Stimulated activated CD4-positive, alpha-beta T cell treated with anti-CD3 and anti-CD28 coated beads, Interleukin-12 subunit alpha, Interleukin-12 subunit beta, amount 100 ng/mL, for 48 hours (primary cell): ENCODE results near the gene URAD.

ENCODE experiments used
- DNase-seq, 3 donors: peaks; one replicate each; pipeline ENCODE4 v3.0.0-alpha.2; 2020; ENCODE audit warnings: low read depth in 2 of 3, low spot score in 1 of 3

The URAD gene

GRCh38 chr13:28000567-28000966, 12.1 kb upstream of the URAD start:
- DNase-seq = no peak

GRCh38 chr13:27997904-27998522, 9.5 kb upstream of the URAD start:
- peak in 1 of 3 donors; percentile 12 for DNase-seq

DNA sequence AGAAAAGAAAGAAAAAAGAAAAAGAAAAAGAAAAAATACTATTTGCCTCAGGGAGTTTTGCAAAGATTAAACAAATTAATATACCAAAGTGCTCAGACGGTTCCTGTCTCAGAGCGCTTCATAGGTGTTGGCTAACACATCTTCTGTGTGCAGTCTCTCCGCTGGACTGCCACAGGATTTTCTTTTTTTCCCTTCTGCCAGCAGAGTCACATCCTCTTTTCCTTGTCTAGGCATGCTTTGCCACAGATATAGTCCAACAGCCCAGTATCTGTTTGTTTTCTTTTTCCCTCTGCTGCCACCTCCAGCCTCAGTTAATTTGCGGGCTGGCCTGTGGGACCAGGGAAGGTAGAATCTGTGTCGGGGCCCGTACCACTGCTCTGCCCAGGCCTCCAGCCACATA, 3.4 kb upstream of the URAD start:
- DNase-seq = no peak

- no peak for DNase-seq
Observed at GRCh38 chr13:27985600-27985999, 2.9 kb downstream of the URAD start.

GRCh38 chr13:27982361-27982760, 6.1 kb downstream of the URAD start:
- DNase-seq = no peak

DNA sequence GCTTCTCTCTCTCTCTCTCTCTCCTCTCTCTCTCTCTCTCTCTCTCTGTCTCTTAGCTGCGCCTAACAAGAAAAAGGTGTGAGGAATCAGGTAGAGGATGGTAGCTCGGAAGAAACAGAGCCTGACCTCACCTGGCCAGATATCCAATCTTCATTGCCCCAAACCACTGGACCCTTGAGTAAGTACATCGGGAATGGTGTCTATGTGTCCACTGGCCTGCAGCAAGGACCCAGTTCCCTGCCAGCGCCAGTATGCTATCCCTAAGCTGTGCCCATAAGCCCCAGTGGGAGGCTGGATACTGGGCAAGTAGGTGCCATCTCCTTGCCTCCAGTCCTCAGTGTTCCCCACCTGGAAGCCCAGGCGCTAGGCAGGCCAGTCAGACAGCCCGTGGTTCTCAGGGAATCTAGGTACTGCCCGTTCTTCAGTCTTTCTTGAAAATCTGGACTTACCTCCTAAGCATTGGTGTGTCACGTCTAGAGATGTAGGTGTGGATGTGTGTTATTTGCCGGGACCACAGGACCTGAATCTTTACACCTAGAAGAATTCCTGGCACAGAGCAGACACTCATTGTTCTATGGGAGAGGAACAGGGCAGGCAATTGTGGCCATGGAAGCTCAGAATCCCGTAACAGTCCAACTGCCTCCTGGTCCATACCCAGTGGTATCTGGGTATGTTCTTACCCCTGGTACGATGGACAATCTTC, 7.3 kb downstream of the URAD start:
- no peak for DNase-seq

DNA sequence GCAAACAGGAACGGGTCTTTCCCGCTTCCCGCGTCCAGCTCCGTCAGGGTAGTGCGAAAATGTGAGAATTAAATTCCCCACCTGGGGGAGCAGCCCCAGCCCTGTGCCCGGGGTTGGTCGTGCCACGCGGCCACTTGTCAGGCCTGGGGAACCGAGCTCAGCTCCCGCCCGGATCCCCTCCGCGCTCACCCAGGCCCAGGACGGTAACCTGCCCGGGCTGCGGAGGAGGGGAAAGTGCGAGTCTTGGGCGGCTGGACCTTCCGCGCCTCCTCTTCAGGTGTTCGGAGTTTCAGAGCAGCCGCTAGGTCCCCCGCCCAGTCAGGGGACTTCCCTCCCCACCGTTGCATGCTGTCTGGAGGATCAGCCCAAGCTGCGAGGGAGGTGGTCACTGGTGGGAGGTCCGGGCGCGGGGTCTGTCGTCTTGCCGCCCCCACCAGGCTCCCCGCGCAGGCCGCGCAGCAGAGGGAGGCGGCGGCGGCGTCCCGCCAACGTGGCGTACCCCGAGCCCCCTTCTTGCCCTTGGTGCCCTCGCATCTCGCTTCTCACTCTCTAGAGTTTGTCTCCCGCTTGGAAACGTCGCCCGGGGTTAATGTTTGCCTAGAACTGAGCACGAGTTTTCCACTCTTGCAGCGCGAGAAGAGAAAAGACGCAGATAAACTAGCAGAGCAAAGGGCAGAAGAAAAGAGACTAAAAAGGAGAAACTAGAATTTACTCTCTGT, 8.1 kb downstream of the URAD start:
- no peak for DNase-seq

DNA sequence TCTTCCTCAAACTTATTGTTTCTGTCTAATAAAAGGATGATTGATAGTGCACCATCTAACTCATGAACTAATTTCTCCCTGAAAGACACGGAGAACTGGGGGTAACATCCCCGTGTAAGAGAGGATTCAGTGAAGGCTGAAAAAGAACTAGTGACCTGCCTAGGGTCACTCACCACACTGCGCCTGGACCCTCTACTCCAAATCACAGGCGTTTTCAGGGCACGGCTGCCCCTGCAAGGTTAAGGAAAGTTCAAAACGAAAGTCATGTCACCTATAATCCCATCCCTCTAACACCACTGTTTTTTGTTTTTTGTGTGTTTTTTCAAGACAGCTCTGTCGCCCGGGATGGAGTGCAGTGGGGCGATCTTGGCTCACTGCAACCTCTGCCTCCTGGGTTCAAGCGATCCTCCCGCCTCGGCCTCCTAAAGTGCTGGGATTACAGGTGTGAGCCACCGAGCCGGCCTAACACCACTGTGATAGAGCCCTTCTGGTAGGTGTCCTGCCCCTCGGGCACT, 8.7 kb downstream of the URAD start:
- no peak for DNase-seq

GRCh38 chr13:27979001-27979643, 9.4 kb downstream of the URAD start:
- no peak for DNase-seq

DNA sequence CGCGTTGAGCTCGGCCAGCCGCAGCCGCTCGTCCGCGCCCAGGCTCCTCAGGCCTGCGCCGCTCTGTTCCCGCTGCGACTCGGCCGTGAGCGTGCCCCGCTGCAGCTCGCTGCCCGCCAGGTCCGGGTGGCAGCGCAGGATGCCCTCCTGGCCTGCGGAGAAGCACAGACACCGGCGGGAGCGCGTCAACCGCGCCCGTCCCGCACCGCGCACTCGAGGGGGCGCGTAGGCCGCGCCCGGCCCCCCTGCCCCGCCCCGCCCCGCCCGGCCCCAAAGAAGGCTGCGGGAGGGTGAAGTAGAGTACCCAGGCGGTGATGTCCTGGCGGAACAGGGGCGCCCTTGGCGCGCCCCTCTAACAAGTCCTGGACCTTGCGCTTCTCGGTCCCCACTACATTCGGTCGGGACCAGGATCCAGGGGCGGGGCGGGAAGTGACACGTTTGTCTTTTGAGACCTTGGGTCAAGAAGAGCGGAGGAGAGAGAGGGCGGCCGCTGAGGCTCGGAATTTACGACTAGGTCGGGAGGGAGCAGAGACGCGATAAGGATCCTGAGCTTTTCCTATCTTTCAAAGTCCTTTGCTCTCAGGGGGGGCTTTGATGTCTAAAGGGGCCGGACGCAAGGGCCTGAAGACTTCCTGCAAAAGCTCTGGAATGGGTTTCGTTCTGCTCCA, 10.1 kb downstream of the URAD start:
- DNase-seq = no peak

DNA sequence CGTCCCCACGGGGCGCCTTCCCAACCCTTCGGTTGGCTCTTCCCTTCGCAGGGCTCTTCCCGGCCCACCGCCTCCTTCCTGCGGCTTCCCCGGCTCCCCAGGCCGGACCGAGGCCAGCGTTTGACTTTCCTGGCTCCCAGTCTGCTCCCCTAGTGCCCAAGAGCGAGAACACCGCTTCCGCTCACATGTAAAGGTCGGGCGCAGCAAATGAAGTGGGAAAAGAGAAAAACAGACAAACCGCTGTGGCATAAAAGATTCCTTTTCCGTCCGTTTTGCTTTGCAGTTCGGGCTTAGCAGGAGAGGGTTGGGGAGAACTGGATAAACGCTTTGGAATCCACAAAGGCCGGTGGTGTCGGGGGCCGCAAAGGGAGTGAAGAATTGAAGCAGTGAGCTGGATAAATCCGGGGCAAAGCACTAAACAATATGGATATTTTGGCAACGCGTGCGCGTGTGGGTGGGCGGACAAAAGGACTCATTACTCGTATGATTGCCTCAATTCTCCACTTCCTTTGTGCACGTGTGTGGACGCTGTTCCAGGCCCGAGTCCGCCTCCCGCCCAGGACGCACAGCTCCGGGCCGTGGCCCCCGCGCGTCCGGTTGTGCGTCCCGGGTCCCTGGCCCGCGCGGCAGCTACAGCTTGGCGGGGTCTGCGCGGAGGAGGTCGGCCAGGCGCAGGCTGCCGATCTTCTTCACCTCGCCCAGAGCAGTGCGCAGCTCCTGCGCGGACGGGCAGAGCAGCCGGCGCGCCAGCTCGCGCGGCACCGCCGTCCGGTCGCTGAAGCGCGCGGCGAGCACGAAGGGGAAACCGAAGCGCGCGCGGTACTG, 10.8 kb downstream of the URAD start:
- DNase-seq = no peak

DNA sequence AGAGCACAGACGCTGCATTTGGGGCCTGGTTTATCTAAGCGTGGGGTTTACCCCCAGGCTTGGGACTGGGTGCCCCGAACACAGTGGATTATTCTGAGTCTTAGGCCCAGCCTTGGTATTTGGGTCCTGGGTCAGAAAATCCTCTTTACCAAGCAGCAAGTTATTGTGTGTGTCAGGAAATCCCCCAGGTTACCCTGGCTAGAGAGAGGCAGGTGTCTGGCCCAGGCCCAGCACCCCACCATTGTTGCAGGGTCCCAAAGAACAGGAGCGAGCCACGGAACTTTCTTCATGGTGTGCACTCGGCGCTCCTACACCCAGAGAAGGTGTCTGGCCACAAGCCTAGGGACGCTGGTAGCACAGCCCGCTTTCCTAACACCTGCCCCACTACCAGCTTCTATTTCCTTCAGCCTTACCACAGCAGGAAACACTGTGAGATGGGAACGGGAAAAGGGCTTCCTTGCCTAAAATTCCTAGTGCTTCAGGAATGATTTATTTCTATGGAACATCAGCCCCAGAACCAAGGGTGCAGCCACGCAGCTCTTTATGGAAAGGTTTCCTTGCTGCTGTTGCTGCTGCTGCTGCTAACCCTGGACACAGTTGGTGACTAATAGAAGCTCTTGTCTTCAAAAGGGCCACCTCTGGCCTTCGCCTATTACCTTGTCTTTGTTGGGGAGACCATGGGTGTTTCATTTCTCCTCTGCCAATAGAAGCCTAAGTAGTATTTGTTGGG, 12.0 kb downstream of the URAD start:
- no peak for DNase-seq

- no peak for DNase-seq
Observed at GRCh38 chr13:27975564-27976361, 12.7 kb downstream of the URAD start.

DNA sequence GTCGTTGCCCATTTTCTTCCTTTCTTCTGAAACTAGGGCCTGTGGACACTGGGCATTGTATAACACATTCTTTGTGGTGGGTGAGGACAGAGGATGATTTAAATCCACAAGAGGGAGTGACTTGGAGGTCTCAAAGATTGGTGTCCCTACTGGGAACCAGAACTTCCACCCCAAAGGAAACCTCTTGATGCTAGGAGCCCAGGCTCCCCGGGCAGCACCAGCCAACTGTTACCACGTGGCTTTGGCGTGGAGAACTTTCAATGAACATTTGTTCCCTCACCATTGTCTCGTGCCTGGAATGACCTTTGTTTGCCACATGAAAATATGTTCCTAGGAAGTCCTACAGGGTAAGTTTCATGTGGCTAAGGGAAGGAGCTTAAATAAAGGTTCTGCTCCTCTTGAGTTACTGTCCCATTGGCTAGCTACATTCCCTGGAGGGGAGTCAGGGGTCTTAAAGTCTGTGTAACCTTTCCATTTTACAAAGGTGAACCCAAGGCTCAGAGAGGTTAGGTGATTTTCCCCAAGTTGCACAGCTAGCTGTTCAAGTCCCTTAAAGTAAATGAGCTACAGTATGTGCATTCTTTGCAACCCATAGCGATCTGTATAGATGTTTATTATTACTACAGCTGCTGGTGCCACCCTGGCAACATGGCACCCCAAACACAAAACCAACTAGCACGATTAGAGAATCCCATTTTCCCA, 14.4 kb downstream of the URAD start:
- DNase-seq = no peak

- DNase-seq = no peak
Observed at GRCh38 chr13:27973291-27973690, 15.2 kb downstream of the URAD start.

GRCh38 chr13:27972478-27972820, 16.0 kb downstream of the URAD start:
- no peak for DNase-seq

GRCh38 chr13:27971776-27972477, 16.6 kb downstream of the URAD start:
- no peak for DNase-seq

- no peak for DNase-seq
Observed at GRCh38 chr13:27971236-27971645, 17.3 kb downstream of the URAD start.
